SK-N-SH treated with all-trans-retinoic acid at 6 μM for 48 hours (cell line): Measurements from ENCODE around the gene NOL9.

Experiments
- ATAC-seq: fragments of 200-7000 bp; cut with Tn5 transposase; 3 replicates; pipeline ENCODE4 v1.9.1; 2020; ENCODE audit warnings: mild to moderate bottlenecking, moderate library complexity
- ARNTL ChIP-seq: fragments of 450-650 bp; formaldehyde crosslinking; IDR thresholded peaks from 2 replicates; pipeline ENCODE4 v1.5.0; 2020; ENCODE audit warnings: low read depth, mild to moderate bottlenecking, moderate library complexity, borderline replicate concordance
- BACH2 ChIP-seq: fragments of 250-450 bp; sonication (Bioruptor Pico); IDR thresholded peaks from 2 replicates; pipeline ENCODE4 v1.9.0; 2021; ENCODE audit warnings: mild to moderate bottlenecking, borderline replicate concordance
- CREB5 ChIP-seq: fragments of 250-450 bp; sonication (Bioruptor Pico); IDR thresholded peaks from 2 replicates; pipeline ENCODE4 v1.5.1; 2020; ENCODE audit warnings: low read depth, mild to moderate bottlenecking, moderate library complexity
- CSDC2 ChIP-seq: fragments of 250-450 bp; sonication (Bioruptor Pico); IDR thresholded peaks from 2 replicates; pipeline ENCODE4 v1.5.0; 2020; ENCODE audit warnings: mild to moderate bottlenecking, moderate library complexity
- CSRNP3 ChIP-seq: fragments of 250-450 bp; sonication (Bioruptor Pico); IDR thresholded peaks from 2 replicates; pipeline ENCODE4 v1.5.1; 2021; ENCODE audit warnings: mild to moderate bottlenecking, moderate library complexity
- ESRRG ChIP-seq: fragments of 250-450 bp; sonication (Bioruptor Pico); IDR thresholded peaks from 2 replicates; pipeline ENCODE4 v1.6.1; 2021; ENCODE audit warnings: mild to moderate bottlenecking
- GLIS3 ChIP-seq: fragments of 250-450 bp; sonication (Bioruptor Pico); IDR thresholded peaks from 2 replicates; pipeline ENCODE4 v1.5.0; 2020; ENCODE audit warnings: mild to moderate bottlenecking, moderate library complexity
- OSR1 ChIP-seq: fragments of 250-450 bp; sonication (Bioruptor Pico); IDR thresholded peaks from 2 replicates; pipeline ENCODE4 v1.8.0; 2022; ENCODE audit warnings: moderate library complexity, mild to moderate bottlenecking, inconsistent platforms
- PATZ1 ChIP-seq: fragments of 250-450 bp; sonication (Bioruptor Pico); IDR thresholded peaks from 2 replicates; pipeline ENCODE4 v1.8.0; 2020; ENCODE audit warnings: mild to moderate bottlenecking, moderate library complexity, borderline replicate concordance
- RARB ChIP-seq: fragments of 250-450 bp; sonication (Bioruptor Pico); IDR thresholded peaks from 2 replicates; pipeline ENCODE4 v1.8.0; 2021; ENCODE audit warnings: mild to moderate bottlenecking, moderate library complexity
- TCF4 ChIP-seq: fragments of 250-450 bp; sonication (Bioruptor Pico); IDR thresholded peaks from 2 replicates; pipeline ENCODE4 v1.8.0; 2021; ENCODE audit warnings: mild to moderate bottlenecking, moderate library complexity, borderline replicate concordance
- TOX ChIP-seq: fragments of 250-450 bp; sonication (Bioruptor Pico); IDR thresholded peaks from 2 replicates; pipeline ENCODE4 v1.8.0; 2021; ENCODE audit warnings: mild to moderate bottlenecking, moderate library complexity, borderline replicate concordance
- ZC3H10 ChIP-seq: fragments of 250-450 bp; sonication (Bioruptor Pico); IDR thresholded peaks from 2 replicates; pipeline ENCODE4 v1.5.1; 2021; ENCODE audit warnings: mild to moderate bottlenecking, moderate library complexity
- ZFP3 ChIP-seq: fragments of 250-450 bp; sonication (Bioruptor Pico); IDR thresholded peaks from 2 replicates; pipeline ENCODE4 v1.5.0; 2020; ENCODE audit warnings: mild to moderate bottlenecking, moderate library complexity
- ZFP30 ChIP-seq: fragments of 450-650 bp; formaldehyde crosslinking; IDR thresholded peaks from 2 replicates; pipeline ENCODE4 v1.5.0; 2022; ENCODE audit warnings: mild to moderate bottlenecking, moderate library complexity
- ZNF565 ChIP-seq: fragments of 450-650 bp; formaldehyde crosslinking; conservative IDR thresholded peaks from 2 replicates; pipeline ENCODE4 v1.5.0; 2020; ENCODE audit warnings: low read depth, mild to moderate bottlenecking, moderate library complexity
- ZNF70 ChIP-seq: fragments of 450-650 bp; formaldehyde crosslinking; IDR thresholded peaks from 2 replicates; pipeline ENCODE4 v1.5.0; 2020; ENCODE audit warnings: mild to moderate bottlenecking, moderate library complexity
- ZNF8 ChIP-seq: fragments of 450-650 bp; formaldehyde crosslinking; IDR thresholded peaks from 2 replicates; pipeline ENCODE4 v1.5.0; 2020; ENCODE audit warnings: mild to moderate bottlenecking, moderate library complexity
- TF ChIP-seq, protein P1 (sequence below): fragments of 250-450 bp; sonication (Bioruptor Pico); IDR thresholded peaks from 2 replicates; pipeline ENCODE4 v1.5.0; 2020; ENCODE audit warnings: mild to moderate bottlenecking, moderate library complexity

NOL9 gene

DNA sequence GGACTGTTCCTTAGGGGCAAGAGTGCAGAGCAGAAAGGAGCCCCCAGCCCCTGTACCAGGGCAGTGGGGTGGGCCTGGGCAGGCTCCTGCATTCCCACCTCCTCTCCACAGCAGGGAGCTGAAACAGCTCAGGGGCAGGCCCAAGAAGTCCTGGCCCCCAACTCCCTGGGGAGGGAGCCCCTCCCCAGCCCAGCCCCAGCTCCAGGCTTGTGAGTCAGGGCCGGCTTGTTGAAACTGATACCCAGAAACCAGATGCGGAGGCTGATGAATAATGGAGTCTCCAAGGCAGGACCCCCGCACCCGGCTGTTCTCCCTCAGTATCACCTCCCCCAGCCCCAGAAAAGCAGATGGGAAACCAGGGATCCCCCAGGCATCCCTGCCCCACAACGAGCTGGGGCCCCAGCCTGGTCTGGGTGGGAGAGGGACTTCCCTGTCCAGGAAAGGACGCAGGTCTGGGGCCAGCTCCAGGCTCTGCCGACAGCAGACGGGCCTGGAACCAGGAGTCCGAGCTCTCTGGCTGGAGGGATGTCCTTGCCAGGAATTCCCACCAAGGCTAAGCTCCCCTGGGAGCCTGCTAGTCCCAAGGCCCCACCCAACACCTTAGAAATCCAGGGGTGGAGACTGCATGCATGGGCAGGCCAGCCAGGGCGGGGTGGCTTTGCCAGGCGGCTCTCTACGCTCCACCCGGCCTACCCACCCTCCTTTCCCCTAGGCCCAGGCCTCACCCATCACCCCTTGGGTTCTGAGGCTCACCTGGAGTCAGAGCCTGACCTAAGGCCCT lies 65.5 kb downstream of the NOL9 start:
- ATAC-seq: no peak

GRCh38 chr1:6487804-6488484 lies 66.4 kb downstream of the NOL9 start:
- ATAC-seq: no peak
- no peak for TF ChIP-seq PATZ1 (CRISPR knock-in tag)
- TF ChIP-seq, all 23 proteins: peak for 0

More for the DNA sequence above, 65.5 kb downstream of the NOL9 start:
- TF ChIP-seq ZC3H10 (CRISPR knock-in tag): no peak
- TF ChIP-seq GLIS3 (CRISPR knock-in tag): no peak
- no peak for TF ChIP-seq TCF4 (CRISPR knock-in tag)
- TF ChIP-seq ZNF8: no peak
- TF ChIP-seq ARNTL: no peak

- TF ChIP-seq ZNF70 (CRISPR knock-in tag) (no peak), ZNF8 (no peak), OSR1 (CRISPR knock-in tag) (no peak), ZFP3 (CRISPR knock-in tag) (no peak), TOX (CRISPR knock-in tag) (no peak), CSDC2 (no peak), CREB5 (CRISPR knock-in tag) (no peak)
- TF ChIP-seq, protein P1, sequence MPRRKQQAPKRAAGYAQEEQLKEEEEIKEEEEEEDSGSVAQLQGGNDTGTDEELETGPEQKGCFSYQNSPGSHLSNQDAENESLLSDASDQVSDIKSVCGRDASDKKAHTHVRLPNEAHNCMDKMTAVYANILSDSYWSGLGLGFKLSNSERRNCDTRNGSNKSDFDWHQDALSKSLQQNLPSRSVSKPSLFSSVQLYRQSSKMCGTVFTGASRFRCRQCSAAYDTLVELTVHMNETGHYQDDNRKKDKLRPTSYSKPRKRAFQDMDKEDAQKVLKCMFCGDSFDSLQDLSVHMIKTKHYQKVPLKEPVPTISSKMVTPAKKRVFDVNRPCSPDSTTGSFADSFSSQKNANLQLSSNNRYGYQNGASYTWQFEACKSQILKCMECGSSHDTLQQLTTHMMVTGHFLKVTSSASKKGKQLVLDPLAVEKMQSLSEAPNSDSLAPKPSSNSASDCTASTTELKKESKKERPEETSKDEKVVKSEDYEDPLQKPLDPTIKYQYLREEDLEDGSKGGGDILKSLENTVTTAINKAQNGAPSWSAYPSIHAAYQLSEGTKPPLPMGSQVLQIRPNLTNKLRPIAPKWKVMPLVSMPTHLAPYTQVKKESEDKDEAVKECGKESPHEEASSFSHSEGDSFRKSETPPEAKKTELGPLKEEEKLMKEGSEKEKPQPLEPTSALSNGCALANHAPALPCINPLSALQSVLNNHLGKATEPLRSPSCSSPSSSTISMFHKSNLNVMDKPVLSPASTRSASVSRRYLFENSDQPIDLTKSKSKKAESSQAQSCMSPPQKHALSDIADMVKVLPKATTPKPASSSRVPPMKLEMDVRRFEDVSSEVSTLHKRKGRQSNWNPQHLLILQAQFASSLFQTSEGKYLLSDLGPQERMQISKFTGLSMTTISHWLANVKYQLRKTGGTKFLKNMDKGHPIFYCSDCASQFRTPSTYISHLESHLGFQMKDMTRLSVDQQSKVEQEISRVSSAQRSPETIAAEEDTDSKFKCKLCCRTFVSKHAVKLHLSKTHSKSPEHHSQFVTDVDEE (CRISPR knock-in tag): no peak
- TF ChIP-seq, all 23 proteins: peak for 0
- ATAC-seq: peak; percentile 80
These were observed 67.8 kb downstream of the NOL9 start for GRCh38 chr1:6486433-6487011.

- ATAC-seq: peak; percentile 16
- TF ChIP-seq BACH2 (CRISPR knock-in tag) (no peak), ZNF70 (CRISPR knock-in tag) (no peak), CSDC2 (no peak), ESRRG (CRISPR knock-in tag) (no peak), CSRNP3 (CRISPR knock-in tag) (no peak), ZNF8 (no peak), TCF4 (CRISPR knock-in tag) (no peak), RARB (CRISPR knock-in tag) (no peak), TOX (CRISPR knock-in tag) (no peak), ARNTL (no peak), ZFP30 (CRISPR knock-in tag) (no peak), CREB5 (CRISPR knock-in tag) (no peak), ZC3H10 (CRISPR knock-in tag) (no peak), GLIS3 (CRISPR knock-in tag) (no peak), ZFP3 (CRISPR knock-in tag) (no peak), ZNF565 (CRISPR knock-in tag) (no peak)
- TF ChIP-seq, protein P1 (CRISPR knock-in tag): no peak
These were observed 68.9 kb downstream of the NOL9 start for GRCh38 chr1:6485168-6486101.
